GM23248 (cell line): Measurements from ENCODE around the gene PRIMPOL. TPM values are rescaled to one million over a fixed set of nuclear protein-coding genes. Genes with fewer than 3 reads are reported as not detected.
"Not testable (repeated sequence)": the region's sequence is repeated elsewhere in the genome, so short reads cannot be mapped to it uniquely, and the experiment has no call there.

Experiments used
- DNase-seq: peaks from one replicate; pipeline ENCODE4 v3.0.0-alpha.2; 2015
- H2AFZ ChIP-seq: fragments of 200-600 bp; sonication (generic); 2 replicates; pipeline ENCODE4 v1.6.1; 2016; ENCODE audit warnings: antibody characterized with exemption
- H3F3A ChIP-seq: fragments of 200-600 bp; sonication (generic); 2 replicates; pipeline ENCODE4 v1.6.1; 2016; ENCODE audit warnings: mild to moderate bottlenecking, antibody characterized with exemption, mixed run types; ENCODE audit not compliant: insufficient read depth
- H3K27ac ChIP-seq: fragments of 200-600 bp; sonication (generic); 2 replicates; pipeline ENCODE4 v1.5.1; 2016; ENCODE audit warnings: mild to moderate bottlenecking
- H3K27me3 ChIP-seq: fragments of 200-600 bp; sonication (generic); replicated peaks from 2 replicates; pipeline ENCODE4 v1.6.1; 2016; ENCODE audit warnings: mild to moderate bottlenecking; ENCODE audit not compliant: insufficient read depth
- H3K36me3 ChIP-seq: fragments of 200-600 bp; sonication (generic); 2 replicates; pipeline ENCODE4 v1.6.1; 2016; ENCODE audit warnings: low read depth, mild to moderate bottlenecking
- H3K4me1 ChIP-seq: fragments of 200-600 bp; sonication (generic); 2 replicates; pipeline ENCODE4 v1.6.1; 2016; ENCODE audit warnings: mild to moderate bottlenecking; ENCODE audit not compliant: insufficient read depth
- H3K4me2 ChIP-seq: fragments of 200-600 bp; sonication (generic); one replicate; pipeline ENCODE4 v1.6.1; 2016; ENCODE audit warnings: mild to moderate bottlenecking; ENCODE audit not compliant: unreplicated experiment
- H3K4me3 ChIP-seq: fragments of 200-600 bp; sonication (generic); 2 replicates; pipeline ENCODE4 v1.5.1; 2016; ENCODE audit warnings: mild to moderate bottlenecking
- H3K79me2 ChIP-seq: fragments of 200-600 bp; sonication (generic); 2 replicates; pipeline ENCODE4 v1.6.1; 2016; ENCODE audit warnings: mild to moderate bottlenecking; ENCODE audit not compliant: insufficient read depth
- H3K9ac ChIP-seq: fragments of 200-600 bp; sonication (generic); 2 replicates; pipeline ENCODE4 v1.6.1; 2016; ENCODE audit warnings: mild to moderate bottlenecking
- H3K9me2 ChIP-seq: fragments of 200-600 bp; sonication (generic); 2 replicates; pipeline ENCODE4 v1.6.1; 2016; ENCODE audit warnings: mixed run types, mild to moderate bottlenecking, moderate library complexity; ENCODE audit not compliant: insufficient read depth
- H3K9me3 ChIP-seq: fragments of 200-600 bp; sonication (generic); one replicate; pipeline ENCODE4 v1.6.1; 2017; ENCODE audit warnings: low read depth
- H4K20me1 ChIP-seq: fragments of 200-600 bp; sonication (generic); 2 replicates; pipeline ENCODE4 v1.6.0; 2016; ENCODE audit not compliant: insufficient read depth
- EZH2 ChIP-seq: fragments of 200-600 bp; sonication (generic); IDR thresholded peaks from 2 replicates; pipeline ENCODE4 v1.6.1; 2018; ENCODE audit warnings: antibody characterized with exemption, mild to moderate bottlenecking; ENCODE audit not compliant: insufficient read depth, poor library complexity, severe bottlenecking
- EZH2phosphoT487 ChIP-seq: fragments of 200-600 bp; sonication (generic); IDR thresholded peaks from 2 replicates; pipeline ENCODE4 v1.6.1; 2018; ENCODE audit warnings: antibody characterized with exemption, moderate library complexity, mild to moderate bottlenecking, low read depth; ENCODE audit not compliant: insufficient read depth
- WGBS, 2 experiments: methylation state at CpG; one replicate each; pipeline ENCODE4 v1.1.6; 2015 to 2017; ENCODE audit warnings: low lambda C conversion rate in 2 of 2, low coverage in 1 of 2; ENCODE audit errors: missing lambda C conversion rate in 2 of 2; 5-methylcytosine and 5-hydroxymethylcytosine counted together
- in situ Hi-C: fragments of 300-500 bp; cut with MboI; formaldehyde crosslinking; loops from 2 replicates; pipeline ENCODE4 v1.15.0; 2020
- polyA plus RNA-seq: library from polyadenylated mRNA; unstranded; fragments of >200 nt; fragmentation: Nextera tagmentation; extraction: Ambion mirVana; gene quantifications from 2 replicates; pipeline ENCODE4 v1.2.1, GENCODE V29; 2016
- total RNA-seq: library from RNA; depleted of rRNA; stranded (reverse); fragments of >200 nt; shearing (Covaris generic); gene quantifications from 2 replicates; pipeline ENCODE4 v1.2.3, GENCODE V29; 2014; rRNA removed

The PRIMPOL gene
- total RNA-seq (16.0 and 19.7 TPM in 2 replicates), polyA plus RNA-seq (14.2 and 15.0 TPM in 2 replicates)

- H3K4me2 ChIP-seq, result peak within 1 kb of the TSS; percentile 98
These were observed at the start of gene PRIMPOL, which contains the start of gene CASP3 for GRCh38 chr4:184649026-184649970. TSS of gene PRIMPOL (plus strand) at chr4:184649738. CDS start at chr4:184657141, 7,403 bp downstream. TSS of gene CASP3 (minus strand) at chr4:184649447. CDS start at chr4:184638453, 10,994 bp downstream.

GRCh38 chr4:184600982-184601381, 48.6 kb upstream of the PRIMPOL start:
- H3K9ac ChIP-seq, H3K9me2 ChIP-seq, H3F3A ChIP-seq, H4K20me1 ChIP-seq, H3K79me2 ChIP-seq, in situ Hi-C loops, H3K4me2 ChIP-seq, H3K36me3 ChIP-seq, H2AFZ ChIP-seq, H3K27ac ChIP-seq, H3K9me3 ChIP-seq, H3K4me3 ChIP-seq, H3K27me3 ChIP-seq, H3K4me1 ChIP-seq, DNase-seq: not testable (repeated sequence)
- WGBS, 2 experiments, result 61 to 69% methylated on average over 7 to 8 of the region's 8 CpGs

More at GRCh38 chr4:184649026-184649970, at the start of gene PRIMPOL, which contains the start of gene CASP3:
- peak within 1 kb of the TSS; percentile 95 for H3K9ac ChIP-seq
- H3K4me3 ChIP-seq, result peak within 1 kb of the TSS; percentile 82
- in situ Hi-C loops, result no loop called here
- no peaks in the 10 kb centered on the region for H3K36me3 ChIP-seq
- H3K79me2 ChIP-seq, result peaks cover 56% of the 10 kb centered on the region
- TF ChIP-seq EZH2phosphoT487 (no peak), EZH2 (no peak)
- DNase-seq, result peak; percentile 98
- peak within 1 kb of the TSS; percentile 92 for H3K27ac ChIP-seq
- no peaks in the 10 kb centered on the region for H3K27me3 ChIP-seq
- no peaks in the 10 kb centered on the region for H4K20me1 ChIP-seq
- H3K9me3 ChIP-seq, result no peaks in the 10 kb centered on the region
- peak within 1 kb of the TSS; percentile 90 for H2AFZ ChIP-seq
- peaks cover 16% of the 10 kb centered on the region for H3F3A ChIP-seq
- WGBS, 2 experiments, result 1% methylated on average over 37 to 67 of the region's 90 CpGs
- H3K4me1 ChIP-seq, result peaks cover 42% of the 10 kb centered on the region
- no peaks in the 10 kb centered on the region for H3K9me2 ChIP-seq

DNA sequence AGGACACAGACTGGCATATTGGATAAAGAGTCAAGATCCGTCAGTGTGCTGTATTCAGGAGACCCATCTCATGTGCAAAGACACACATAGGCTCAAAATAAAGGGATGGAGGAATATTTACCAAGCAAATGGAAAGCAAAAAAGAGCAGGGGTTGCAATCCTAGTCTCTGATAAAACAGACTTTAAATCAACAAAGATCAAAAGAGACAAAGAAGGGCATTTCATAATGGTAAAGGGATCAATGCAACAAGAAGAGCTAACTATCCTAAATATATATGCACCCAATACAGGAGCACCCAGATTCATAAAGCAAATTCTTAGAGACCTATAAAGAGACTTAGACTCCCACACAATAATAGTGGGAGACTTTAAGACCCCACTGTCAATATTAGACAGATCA, 46.7 kb upstream of the PRIMPOL start:
- H3K9me3 ChIP-seq, H3K27ac ChIP-seq, H2AFZ ChIP-seq, H3K9ac ChIP-seq, DNase-seq, H3K27me3 ChIP-seq, in situ Hi-C loops, H3K4me1 ChIP-seq, H3K4me2 ChIP-seq, H3K4me3 ChIP-seq, H4K20me1 ChIP-seq, H3K36me3 ChIP-seq, H3F3A ChIP-seq, H3K79me2 ChIP-seq, H3K9me2 ChIP-seq: not testable (repeated sequence)
- WGBS, 2 experiments, result 0% methylated on average over 1 of the region's 1 CpG

DNA sequence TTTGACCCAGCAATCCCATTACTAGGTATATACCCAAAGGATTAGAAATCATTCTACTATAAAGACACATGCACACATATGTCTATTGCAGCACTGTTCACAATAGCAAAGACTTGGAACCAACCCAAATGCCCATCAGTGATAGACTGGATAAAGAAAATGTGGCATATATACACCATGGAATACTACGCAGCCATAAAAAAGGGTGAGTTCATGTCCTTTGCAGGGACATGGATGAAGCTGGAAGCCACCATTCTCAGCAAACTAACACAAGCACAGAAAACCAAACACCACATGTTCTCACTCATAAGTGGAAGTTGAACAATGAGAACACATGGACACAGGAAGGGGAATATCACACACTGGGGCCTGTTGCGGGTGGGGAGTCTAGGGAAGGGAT, 42.1 kb upstream of the PRIMPOL start:
- H2AFZ ChIP-seq, H4K20me1 ChIP-seq, H3F3A ChIP-seq, H3K9me2 ChIP-seq, DNase-seq, in situ Hi-C loops, H3K27me3 ChIP-seq, H3K4me3 ChIP-seq, H3K79me2 ChIP-seq, H3K9me3 ChIP-seq, H3K9ac ChIP-seq, H3K27ac ChIP-seq, H3K4me2 ChIP-seq, H3K4me1 ChIP-seq, H3K36me3 ChIP-seq: not testable (repeated sequence)
- WGBS, 2 experiments, result 44 to 54% methylated on average over 2 of the region's 2 CpGs
